Type B pancreatic cell (in vitro differentiated cells): ENCODE data around the gene NLRP9. TPM values are rescaled to one million over a fixed set of nuclear protein-coding genes. Genes with fewer than 3 reads are reported as not detected.
A peak's percentile ranks its signal among the peaks of the same experiment; 100 is the strongest.

Experiments
- DNase-seq: peaks from one replicate; pipeline ENCODE4 v3.0.0; 2021; ENCODE audit warnings: mixed read lengths; ENCODE audit not compliant: unreplicated experiment; ENCODE audit errors: extremely low spot score
- H3K27ac Mint-ChIP-seq: 2 replicates; pipeline ENCODE4 v1.8.0; 2021; ENCODE audit warnings: mild to moderate bottlenecking, mixed read lengths
- H3K27me3 Mint-ChIP-seq: 2 replicates; pipeline ENCODE4 v1.8.0; 2021; ENCODE audit warnings: mixed read lengths
- H3K36me3 Mint-ChIP-seq: 2 replicates; pipeline ENCODE4 v1.8.0; 2021; ENCODE audit warnings: mixed read lengths
- H3K4me1 Mint-ChIP-seq: one replicate; pipeline ENCODE4 v1.8.0; 2021; ENCODE audit warnings: mixed read lengths; ENCODE audit not compliant: unreplicated experiment
- H3K4me3 Mint-ChIP-seq: 2 replicates; pipeline ENCODE4 v1.8.0; 2021; ENCODE audit warnings: mild to moderate bottlenecking, mixed read lengths
- H3K9me3 Mint-ChIP-seq: 2 replicates; pipeline ENCODE4 v1.8.0; 2021; ENCODE audit warnings: mixed read lengths
- total RNA-seq: library from RNA; stranded (reverse); gene quantifications from 2 replicates; pipeline ENCODE4 v1.2.1, GENCODE V29; 2021; ENCODE audit warnings: low replicate concordance
- TF ChIP-seq, protein P1 (sequence below): fragments of 200-600 bp; sonication (generic); conservative IDR thresholded peaks from 2 replicates; pipeline ENCODE4 v1.5.0; 2021; ENCODE audit warnings: antibody characterized with exemption, mild to moderate bottlenecking

NLRP9 gene
- total RNA-seq, 1 donor from 2014 or later = not detected

DNA sequence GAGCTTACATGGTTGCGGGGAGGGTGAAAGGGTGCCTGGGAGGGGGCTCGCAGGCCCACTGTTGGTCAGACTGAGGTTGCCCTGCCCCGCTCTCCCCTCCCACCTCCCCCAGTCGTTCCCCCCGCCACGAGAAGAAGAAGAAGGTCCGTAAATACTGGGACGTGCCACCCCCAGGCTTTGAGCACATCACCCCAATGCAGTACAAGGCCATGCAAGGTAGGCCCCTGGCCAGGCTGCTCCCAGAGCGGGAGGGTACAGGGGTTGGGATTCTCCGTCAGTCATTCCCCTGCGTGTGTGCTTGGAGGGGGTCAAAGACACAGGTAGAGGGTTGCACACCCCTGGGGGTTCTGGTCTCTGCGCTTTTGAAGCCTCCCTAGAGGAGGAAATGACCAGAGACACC, 77.8 kb downstream of the NLRP9 start:
- no peak overlapping the region for H3K27ac Mint-ChIP-seq
- no peaks in the 10 kb centered on the region for H3K27me3 Mint-ChIP-seq
- no peak for DNase-seq
- peaks cover 17% of the 10 kb centered on the region for H3K4me1 Mint-ChIP-seq
- TF ChIP-seq, protein P1, sequence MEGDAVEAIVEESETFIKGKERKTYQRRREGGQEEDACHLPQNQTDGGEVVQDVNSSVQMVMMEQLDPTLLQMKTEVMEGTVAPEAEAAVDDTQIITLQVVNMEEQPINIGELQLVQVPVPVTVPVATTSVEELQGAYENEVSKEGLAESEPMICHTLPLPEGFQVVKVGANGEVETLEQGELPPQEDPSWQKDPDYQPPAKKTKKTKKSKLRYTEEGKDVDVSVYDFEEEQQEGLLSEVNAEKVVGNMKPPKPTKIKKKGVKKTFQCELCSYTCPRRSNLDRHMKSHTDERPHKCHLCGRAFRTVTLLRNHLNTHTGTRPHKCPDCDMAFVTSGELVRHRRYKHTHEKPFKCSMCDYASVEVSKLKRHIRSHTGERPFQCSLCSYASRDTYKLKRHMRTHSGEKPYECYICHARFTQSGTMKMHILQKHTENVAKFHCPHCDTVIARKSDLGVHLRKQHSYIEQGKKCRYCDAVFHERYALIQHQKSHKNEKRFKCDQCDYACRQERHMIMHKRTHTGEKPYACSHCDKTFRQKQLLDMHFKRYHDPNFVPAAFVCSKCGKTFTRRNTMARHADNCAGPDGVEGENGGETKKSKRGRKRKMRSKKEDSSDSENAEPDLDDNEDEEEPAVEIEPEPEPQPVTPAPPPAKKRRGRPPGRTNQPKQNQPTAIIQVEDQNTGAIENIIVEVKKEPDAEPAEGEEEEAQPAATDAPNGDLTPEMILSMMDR = no peak
- no peak overlapping the region for H3K4me3 Mint-ChIP-seq
- H3K9me3 Mint-ChIP-seq = no peaks in the 10 kb centered on the region
- H3K36me3 Mint-ChIP-seq = peaks cover 17% of the 10 kb centered on the region

DNA sequence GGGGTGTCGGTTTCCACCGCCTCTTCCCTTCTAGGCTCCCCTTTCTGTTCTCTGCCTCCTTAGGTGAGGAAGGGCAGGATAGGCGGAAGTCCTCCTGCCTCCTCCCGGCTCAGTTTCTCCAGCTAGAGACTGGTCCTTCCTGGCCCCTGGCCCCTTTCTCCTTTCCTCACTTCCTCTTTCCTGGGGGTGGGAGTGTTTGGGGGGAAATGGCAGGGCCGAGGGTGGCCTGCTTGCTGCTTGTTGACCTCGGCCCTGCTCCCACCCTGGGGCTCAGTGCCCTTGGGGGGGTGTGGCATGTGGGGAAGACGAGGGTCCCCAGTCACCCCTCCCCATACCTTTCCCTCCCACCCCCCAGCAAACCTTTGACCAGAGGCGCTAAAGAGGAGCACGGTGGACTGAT, 78.4 kb downstream of the NLRP9 start:
- TF ChIP-seq, protein P1 = no peak
- Mint-ChIP-seq H3K9me3 (no peaks in the 10 kb centered on the region), H3K4me3 (no peak overlapping the region), H3K27me3 (no peaks in the 10 kb centered on the region), H3K27ac (no peak overlapping the region), H3K4me1 (peaks cover 17% of the 10 kb centered on the region), H3K36me3 (peaks cover 17% of the 10 kb centered on the region)
- DNase-seq = no peak

DNA sequence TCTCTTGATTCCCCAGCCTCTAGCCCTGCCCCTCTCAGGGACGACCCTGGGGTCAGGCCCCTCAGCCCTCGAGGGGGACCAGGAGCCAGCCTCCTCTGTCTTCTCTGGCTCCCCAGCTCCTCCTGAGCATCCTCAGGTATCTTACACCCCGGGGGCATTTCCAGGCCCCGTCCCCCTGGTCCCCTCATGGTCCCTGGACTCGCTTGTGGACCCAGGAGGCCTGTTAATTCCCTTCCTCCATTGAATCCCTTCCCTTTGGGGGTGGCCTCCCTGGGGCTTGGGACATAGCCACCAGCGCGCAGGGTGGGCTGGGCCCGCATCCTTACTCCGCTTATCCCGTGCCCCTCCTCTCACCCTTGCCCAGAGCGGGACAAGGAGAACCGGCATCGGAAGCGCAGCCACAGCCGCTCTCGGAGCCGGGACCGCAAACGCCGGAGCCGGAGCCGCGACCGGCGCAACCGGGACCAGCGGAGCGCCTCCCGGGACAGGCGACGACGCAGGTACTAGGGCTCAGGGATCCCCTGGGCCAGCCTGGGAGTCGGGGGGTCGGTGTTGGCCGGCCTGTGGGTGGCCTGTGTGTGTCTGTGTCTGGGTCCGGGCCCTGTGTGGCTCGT, 79.2 kb downstream of the NLRP9 start:
- H3K4me3 Mint-ChIP-seq = peak overlapping the region; percentile 37
- H3K9me3 Mint-ChIP-seq = no peaks in the 10 kb centered on the region
- DNase-seq = peak; percentile 56
- peaks cover 17% of the 10 kb centered on the region for H3K36me3 Mint-ChIP-seq
- peaks cover 17% of the 10 kb centered on the region for H3K4me1 Mint-ChIP-seq
- TF ChIP-seq, protein P1 = no peak
- H3K27me3 Mint-ChIP-seq = no peaks in the 10 kb centered on the region
- peak overlapping the region; percentile 43 for H3K27ac Mint-ChIP-seq

Other genes starting within 250 kb of the NLRP9 start
- 0.83 and 1.5 TPM in 2 replicates for gene SSC5D, start 250.0 kb downstream of the NLRP9 start, total RNA-seq
- gene SBK2, start 201.3 kb downstream of the NLRP9 start, total RNA-seq = 0.75 TPM in 1 of 2 replicates, not detected in the other
- 0.24 and 0.36 TPM in 2 replicates for gene SBK3, start 192.9 kb downstream of the NLRP9 start, total RNA-seq
- gene ZNF579, start 157.6 kb downstream of the NLRP9 start, total RNA-seq = 21.1 and 23.9 TPM in 2 replicates
- 18.4 and 22.4 TPM in 2 replicates for gene FIZ1, start 138.9 kb downstream of the NLRP9 start, total RNA-seq
- gene ZNF524, start 138.1 kb downstream of the NLRP9 start, total RNA-seq = 13.6 and 23.9 TPM in 2 replicates
- gene ZNF865, start 132.8 kb downstream of the NLRP9 start, total RNA-seq = 14.6 and 16.2 TPM in 2 replicates
- gene ZNF784, start 113.8 kb downstream of the NLRP9 start, total RNA-seq = 9.4 and 9.6 TPM in 2 replicates
- gene ZNF580, start 97.4 kb downstream of the NLRP9 start, total RNA-seq = 28.5 and 37.4 TPM in 2 replicates
- 41.3 and 43.1 TPM in 2 replicates for gene ZNF581, start 94.8 kb downstream of the NLRP9 start, total RNA-seq
- 16.1 and 18.1 TPM in 2 replicates for gene CCDC106, start 90.2 kb downstream of the NLRP9 start, total RNA-seq
- 170 and 232 TPM in 2 replicates for gene U2AF2, start 83.4 kb downstream of the NLRP9 start, total RNA-seq
- gene EPN1, start 63.2 kb downstream of the NLRP9 start, total RNA-seq = 121 and 127 TPM in 2 replicates
- gene RFPL4A, start 20.7 kb upstream of the NLRP9 start, total RNA-seq = not detected in 2 replicates
- gene RFPL4AL1, start 30.7 kb upstream of the NLRP9 start, total RNA-seq = not detected in 2 replicates
- gene NLRP11, start 93.6 kb upstream of the NLRP9 start, total RNA-seq = not detected in 2 replicates
- gene NLRP4, start 98.1 kb upstream of the NLRP9 start, total RNA-seq = not detected in 2 replicates
- gene NLRP13, start 193.9 kb upstream of the NLRP9 start, total RNA-seq = not detected in 2 replicates
- not detected in 2 replicates for gene NLRP8, start 209.4 kb upstream of the NLRP9 start, total RNA-seq
- gene NLRP5, start 248.4 kb upstream of the NLRP9 start, total RNA-seq = not detected in 2 replicates